HepG2 (cell line): ENCODE data around the gene B4GALT1. TPM values are rescaled to one million over a fixed set of nuclear protein-coding genes. Genes with fewer than 3 reads are reported as not detected.

Source experiments
- ARID2 ChIP-seq: sonication (generic); formaldehyde crosslinking; IDR thresholded peaks from 2 replicates; pipeline ENCODE4 v1.8.1; 2022; ENCODE audit warnings: mild to moderate bottlenecking, missing genetic modification reagents, borderline replicate concordance
- ATRX ChIP-seq: sonication (generic); formaldehyde crosslinking; IDR thresholded peaks from 2 replicates; pipeline ENCODE4 v1.4.0; 2020; ENCODE audit warnings: missing genetic modification reagents, borderline replicate concordance
- BHLHE40 ChIP-seq: IDR thresholded peaks from 2 replicates; pipeline ENCODE4 v1.6.1; 2011; ENCODE audit warnings: low read length, improper control_type of control experiment
- MED13 ChIP-seq: sonication (generic); formaldehyde crosslinking; IDR thresholded peaks from 2 replicates; pipeline ENCODE4 v1.5.0; 2020; ENCODE audit warnings: missing genetic modification reagents
- MIXL1 ChIP-seq: IDR thresholded peaks from 2 replicates; pipeline ENCODE4 v1.6.1; 2016
- POLR2G ChIP-seq: fragments of 200-400 bp; formaldehyde crosslinking; IDR thresholded peaks from 2 replicates; pipeline ENCODE4 v1.6.1; 2018; ENCODE audit warnings: mild to moderate bottlenecking, low read depth, low read length, moderate library complexity
- RFXAP ChIP-seq: sonication (generic); formaldehyde crosslinking; IDR thresholded peaks from 2 replicates; pipeline ENCODE4 v1.4.0; 2020; ENCODE audit warnings: missing genetic modification reagents, borderline replicate concordance
- SNAPC2 ChIP-seq: sonication (generic); formaldehyde crosslinking; IDR thresholded peaks from 2 replicates; pipeline ENCODE4 v1.8.1; 2022; ENCODE audit warnings: mild to moderate bottlenecking, missing genetic modification reagents
- SRF ChIP-seq: IDR thresholded peaks from 2 replicates; pipeline ENCODE4 v1.6.1; 2011; ENCODE audit warnings: mild to moderate bottlenecking, low read depth, low read length, moderate library complexity
- ZFP90 ChIP-seq: sonication (generic); formaldehyde crosslinking; IDR thresholded peaks from 2 replicates; pipeline ENCODE4 v1.8.0; 2022; ENCODE audit warnings: missing genetic modification reagents, mild to moderate bottlenecking, inconsistent platforms, borderline replicate concordance
- ZKSCAN1 ChIP-seq: fragments of 150-350 bp; IDR thresholded peaks from 2 replicates; pipeline ENCODE4 v1.6.1; 2014; ENCODE audit warnings: low read length
- polyA plus RNA-seq, 8 experiments: library from polyadenylated mRNA; depleted of rRNA in 3 of 8; stranded (reverse) in 7 of 8; unstranded in 1 of 8; fragments of >200 nt; fragmentation: Illumina TruSeq in 4 of 8; extraction: Trizol in 4 of 8; gene quantifications; 2 replicates each; pipeline versions ENCODE4 v1.2.1 to v1.2.3, GENCODE V29; 2011 to 2016; ENCODE audit warnings: low read depth in 4 of 8, missing spikeins in 1 of 8, mixed read lengths in 1 of 8; ENCODE audit not compliant: insufficient read depth in 1 of 8
- total RNA-seq, 5 experiments: library from RNA; depleted of rRNA; stranded (reverse); fragments of >200 nt; fragmentation: Illumina TruSeq; extraction: Trizol; gene quantifications; 2 replicates each; pipeline ENCODE4 v1.2.3, GENCODE V29; 2016; ENCODE audit warnings: low read depth in 1 of 5
- TF ChIP-seq, protein P1 (sequence below): sonication (generic); formaldehyde crosslinking; IDR thresholded peaks from 2 replicates; pipeline ENCODE4 v1.5.0; 2020; ENCODE audit warnings: mild to moderate bottlenecking, missing genetic modification reagents, borderline replicate concordance
- TF ChIP-seq, protein P2 (sequence below): sonication (generic); formaldehyde crosslinking; IDR thresholded peaks from 2 replicates; pipeline ENCODE4 v1.4.0; 2020; ENCODE audit warnings: missing genetic modification reagents, borderline replicate concordance
- TF ChIP-seq, protein P3 (sequence below): sonication (generic); formaldehyde crosslinking; IDR thresholded peaks from 2 replicates; pipeline ENCODE4 v1.4.0; 2020; ENCODE audit warnings: missing genetic modification reagents, mild to moderate bottlenecking, borderline replicate concordance
- TF ChIP-seq, protein P4 (sequence below): sonication (generic); formaldehyde crosslinking; IDR thresholded peaks from 2 replicates; pipeline ENCODE4 v1.4.0; 2020; ENCODE audit warnings: mild to moderate bottlenecking, missing genetic modification reagents, borderline replicate concordance
- TF ChIP-seq, protein P5 (sequence below): IDR thresholded peaks from 2 replicates; pipeline ENCODE4 v1.6.1; 2016; ENCODE audit warnings: missing genetic modification reagents, missing compliant biosample characterization

B4GALT1 gene
- total and polyA plus RNA-seq, 2 of the 13 experiments (the other 11 are each of a cell fraction or from before 2014, with no cell fraction given), result 15.7 to 33.5 TPM

DNA sequence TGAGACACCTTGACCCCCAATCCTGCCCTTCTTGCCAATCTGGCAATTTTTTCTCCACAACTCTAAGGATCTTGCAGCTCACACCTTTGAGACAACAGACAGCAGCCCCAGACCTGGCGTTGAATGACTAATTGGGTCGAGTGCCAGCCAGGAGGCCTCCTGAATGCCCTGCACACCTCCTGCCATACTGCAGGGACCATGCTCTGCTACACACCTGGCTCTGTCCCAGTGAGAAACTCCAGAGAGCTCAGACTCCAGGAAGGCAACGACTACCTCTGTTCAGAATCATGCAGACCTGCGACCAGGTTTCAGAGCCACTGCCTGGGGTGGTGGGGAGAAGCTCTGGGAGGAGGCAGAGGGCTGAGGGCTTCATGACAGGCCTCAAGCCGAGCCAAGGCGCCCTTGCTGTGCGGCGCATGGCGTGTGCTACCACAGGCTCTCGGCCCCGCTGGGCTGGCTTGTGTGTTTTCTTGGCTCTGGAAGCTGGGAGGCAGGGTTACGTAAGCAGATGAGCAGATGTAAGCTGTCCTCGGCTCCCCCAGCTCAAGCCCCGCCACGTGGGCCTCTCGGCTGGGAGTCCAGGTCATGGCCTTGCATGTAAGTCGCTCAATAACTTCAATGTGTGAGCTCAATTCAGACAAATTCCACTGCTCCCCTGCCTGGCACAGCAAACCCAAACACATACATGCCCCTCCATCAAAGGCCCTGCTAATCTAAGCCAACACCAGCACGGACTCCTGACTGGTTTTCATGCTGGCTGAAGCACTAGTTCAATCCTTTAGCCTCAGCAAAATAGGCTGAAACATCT, 27.5 kb downstream of the B4GALT1 start (continued):
- TF ChIP-seq MED13 (CRISPR knock-in tag), result no peak
- TF ChIP-seq ARID2 (CRISPR knock-in tag), result no peak; the same call in 1 of the 2 replicates
- TF ChIP-seq ZKSCAN1, result no peak
- no peak for TF ChIP-seq SRF
- TF ChIP-seq, protein P1, sequence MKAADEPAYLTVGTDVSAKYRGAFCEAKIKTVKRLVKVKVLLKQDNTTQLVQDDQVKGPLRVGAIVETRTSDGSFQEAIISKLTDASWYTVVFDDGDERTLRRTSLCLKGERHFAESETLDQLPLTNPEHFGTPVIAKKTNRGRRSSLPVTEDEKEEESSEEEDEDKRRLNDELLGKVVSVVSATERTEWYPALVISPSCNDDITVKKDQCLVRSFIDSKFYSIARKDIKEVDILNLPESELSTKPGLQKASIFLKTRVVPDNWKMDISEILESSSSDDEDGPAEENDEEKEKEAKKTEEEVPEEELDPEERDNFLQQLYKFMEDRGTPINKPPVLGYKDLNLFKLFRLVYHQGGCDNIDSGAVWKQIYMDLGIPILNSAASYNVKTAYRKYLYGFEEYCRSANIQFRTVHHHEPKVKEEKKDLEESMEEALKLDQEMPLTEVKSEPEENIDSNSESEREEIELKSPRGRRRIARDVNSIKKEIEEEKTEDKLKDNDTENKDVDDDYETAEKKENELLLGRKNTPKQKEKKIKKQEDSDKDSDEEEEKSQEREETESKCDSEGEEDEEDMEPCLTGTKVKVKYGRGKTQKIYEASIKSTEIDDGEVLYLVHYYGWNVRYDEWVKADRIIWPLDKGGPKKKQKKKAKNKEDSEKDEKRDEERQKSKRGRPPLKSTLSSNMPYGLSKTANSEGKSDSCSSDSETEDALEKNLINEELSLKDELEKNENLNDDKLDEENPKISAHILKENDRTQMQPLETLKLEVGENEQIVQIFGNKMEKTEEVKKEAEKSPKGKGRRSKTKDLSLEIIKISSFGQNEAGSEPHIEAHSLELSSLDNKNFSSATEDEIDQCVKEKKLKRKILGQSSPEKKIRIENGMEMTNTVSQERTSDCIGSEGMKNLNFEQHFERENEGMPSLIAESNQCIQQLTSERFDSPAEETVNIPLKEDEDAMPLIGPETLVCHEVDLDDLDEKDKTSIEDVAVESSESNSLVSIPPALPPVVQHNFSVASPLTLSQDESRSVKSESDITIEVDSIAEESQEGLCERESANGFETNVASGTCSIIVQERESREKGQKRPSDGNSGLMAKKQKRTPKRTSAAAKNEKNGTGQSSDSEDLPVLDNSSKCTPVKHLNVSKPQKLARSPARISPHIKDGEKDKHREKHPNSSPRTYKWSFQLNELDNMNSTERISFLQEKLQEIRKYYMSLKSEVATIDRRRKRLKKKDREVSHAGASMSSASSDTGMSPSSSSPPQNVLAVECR (CRISPR knock-in tag), result peak; percentile 95
- peak; percentile 67; the same call in 1 of the 2 replicates for TF ChIP-seq ZFP90
- TF ChIP-seq POLR2G, result no peak
- TF ChIP-seq, protein P2, sequence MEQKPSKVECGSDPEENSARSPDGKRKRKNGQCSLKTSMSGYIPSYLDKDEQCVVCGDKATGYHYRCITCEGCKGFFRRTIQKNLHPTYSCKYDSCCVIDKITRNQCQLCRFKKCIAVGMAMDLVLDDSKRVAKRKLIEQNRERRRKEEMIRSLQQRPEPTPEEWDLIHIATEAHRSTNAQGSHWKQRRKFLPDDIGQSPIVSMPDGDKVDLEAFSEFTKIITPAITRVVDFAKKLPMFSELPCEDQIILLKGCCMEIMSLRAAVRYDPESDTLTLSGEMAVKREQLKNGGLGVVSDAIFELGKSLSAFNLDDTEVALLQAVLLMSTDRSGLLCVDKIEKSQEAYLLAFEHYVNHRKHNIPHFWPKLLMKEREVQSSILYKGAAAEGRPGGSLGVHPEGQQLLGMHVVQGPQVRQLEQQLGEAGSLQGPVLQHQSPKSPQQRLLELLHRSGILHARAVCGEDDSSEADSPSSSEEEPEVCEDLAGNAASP, result peak; percentile 98; the same call in 1 of the 2 replicates
- no peak; the same call in 1 of the 2 replicates for TF ChIP-seq BHLHE40
- TF ChIP-seq, protein P3, sequence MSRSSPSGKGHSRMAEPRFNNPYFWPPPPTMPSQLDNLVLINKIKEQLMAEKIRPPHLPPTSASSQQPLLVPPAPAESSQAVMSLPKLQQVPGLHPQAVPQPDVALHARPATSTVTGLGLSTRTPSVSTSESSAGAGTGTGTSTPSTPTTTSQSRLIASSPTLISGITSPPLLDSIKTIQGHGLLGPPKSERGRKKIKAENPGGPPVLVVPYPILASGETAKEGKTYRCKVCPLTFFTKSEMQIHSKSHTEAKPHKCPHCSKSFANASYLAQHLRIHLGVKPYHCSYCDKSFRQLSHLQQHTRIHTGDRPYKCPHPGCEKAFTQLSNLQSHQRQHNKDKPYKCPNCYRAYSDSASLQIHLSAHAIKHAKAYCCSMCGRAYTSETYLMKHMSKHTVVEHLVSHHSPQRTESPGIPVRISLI (CRISPR knock-in tag), result peak; percentile 70; the same call in 1 of the 2 replicates
- no peak; the same call in 1 of the 2 replicates for TF ChIP-seq RFXAP (CRISPR knock-in tag)
- TF ChIP-seq SNAPC2 (CRISPR knock-in tag), result no peak
- TF ChIP-seq, protein P4, sequence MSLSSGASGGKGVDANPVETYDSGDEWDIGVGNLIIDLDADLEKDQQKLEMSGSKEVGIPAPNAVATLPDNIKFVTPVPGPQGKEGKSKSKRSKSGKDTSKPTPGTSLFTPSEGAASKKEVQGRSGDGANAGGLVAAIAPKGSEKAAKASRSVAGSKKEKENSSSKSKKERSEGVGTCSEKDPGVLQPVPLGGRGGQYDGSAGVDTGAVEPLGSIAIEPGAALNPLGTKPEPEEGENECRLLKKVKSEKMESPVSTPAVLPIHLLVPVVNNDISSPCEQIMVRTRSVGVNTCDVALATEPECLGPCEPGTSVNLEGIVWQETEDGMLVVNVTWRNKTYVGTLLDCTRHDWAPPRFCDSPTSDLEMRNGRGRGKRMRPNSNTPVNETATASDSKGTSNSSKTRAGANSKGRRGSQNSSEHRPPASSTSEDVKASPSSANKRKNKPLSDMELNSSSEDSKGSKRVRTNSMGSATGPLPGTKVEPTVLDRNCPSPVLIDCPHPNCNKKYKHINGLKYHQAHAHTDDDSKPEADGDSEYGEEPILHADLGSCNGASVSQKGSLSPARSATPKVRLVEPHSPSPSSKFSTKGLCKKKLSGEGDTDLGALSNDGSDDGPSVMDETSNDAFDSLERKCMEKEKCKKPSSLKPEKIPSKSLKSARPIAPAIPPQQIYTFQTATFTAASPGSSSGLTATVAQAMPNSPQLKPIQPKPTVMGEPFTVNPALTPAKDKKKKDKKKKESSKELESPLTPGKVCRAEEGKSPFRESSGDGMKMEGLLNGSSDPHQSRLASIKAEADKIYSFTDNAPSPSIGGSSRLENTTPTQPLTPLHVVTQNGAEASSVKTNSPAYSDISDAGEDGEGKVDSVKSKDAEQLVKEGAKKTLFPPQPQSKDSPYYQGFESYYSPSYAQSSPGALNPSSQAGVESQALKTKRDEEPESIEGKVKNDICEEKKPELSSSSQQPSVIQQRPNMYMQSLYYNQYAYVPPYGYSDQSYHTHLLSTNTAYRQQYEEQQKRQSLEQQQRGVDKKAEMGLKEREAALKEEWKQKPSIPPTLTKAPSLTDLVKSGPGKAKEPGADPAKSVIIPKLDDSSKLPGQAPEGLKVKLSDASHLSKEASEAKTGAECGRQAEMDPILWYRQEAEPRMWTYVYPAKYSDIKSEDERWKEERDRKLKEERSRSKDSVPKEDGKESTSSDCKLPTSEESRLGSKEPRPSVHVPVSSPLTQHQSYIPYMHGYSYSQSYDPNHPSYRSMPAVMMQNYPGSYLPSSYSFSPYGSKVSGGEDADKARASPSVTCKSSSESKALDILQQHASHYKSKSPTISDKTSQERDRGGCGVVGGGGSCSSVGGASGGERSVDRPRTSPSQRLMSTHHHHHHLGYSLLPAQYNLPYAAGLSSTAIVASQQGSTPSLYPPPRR (CRISPR knock-in tag), result peak; percentile 93
- TF ChIP-seq ATRX, result no peak
- TF ChIP-seq, protein P5, sequence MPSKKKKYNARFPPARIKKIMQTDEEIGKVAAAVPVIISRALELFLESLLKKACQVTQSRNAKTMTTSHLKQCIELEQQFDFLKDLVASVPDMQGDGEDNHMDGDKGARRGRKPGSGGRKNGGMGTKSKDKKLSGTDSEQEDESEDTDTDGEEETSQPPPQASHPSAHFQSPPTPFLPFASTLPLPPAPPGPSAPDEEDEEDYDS (CRISPR knock-in tag), result 0 out of 2 replicates have a peak, but pooled peaks have one; percentile 39
- TF ChIP-seq MIXL1 (CRISPR knock-in tag), result peak; percentile 66; the same call in 1 of the 2 replicates
